ENCODE results near the gene USP7.

The USP7 gene

DNA sequence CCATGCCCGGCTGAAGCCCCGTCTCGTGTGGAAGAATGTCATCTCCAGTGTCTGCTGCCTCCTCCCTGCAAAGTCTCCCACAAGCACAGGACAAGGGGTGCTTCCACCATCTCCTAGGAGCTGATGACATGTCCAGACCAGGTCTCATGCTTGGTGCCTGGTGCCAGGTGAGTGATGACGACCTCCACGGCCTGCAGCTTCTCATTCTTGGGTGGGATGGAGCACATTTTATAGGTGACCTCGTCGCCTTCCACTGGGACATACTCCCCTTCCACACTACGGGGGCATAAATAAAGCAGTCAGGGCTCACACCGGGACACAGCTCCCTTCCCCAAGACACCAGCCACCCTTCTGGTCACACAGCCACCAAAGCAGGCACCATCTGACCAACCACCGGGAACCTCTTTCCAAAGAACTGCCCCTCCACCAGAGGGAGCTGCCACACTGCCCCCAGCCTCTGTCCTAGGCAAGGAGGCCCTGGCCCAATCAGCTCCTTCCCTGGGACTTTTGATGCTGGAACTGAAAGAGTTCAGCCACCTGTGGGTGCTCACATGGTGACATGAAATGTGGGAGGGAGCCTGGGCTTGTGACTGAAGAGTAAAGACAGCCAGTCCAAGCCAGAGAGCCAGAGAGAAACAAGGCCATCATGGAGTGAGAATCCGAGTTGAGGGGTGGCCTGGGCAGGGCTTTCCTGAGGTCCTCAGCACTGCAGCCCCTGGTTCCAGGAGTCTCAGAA is 108.5 kb downstream of the USP7 start:
- TF ChIP-seq CTCF (IDR thresholded peaks at IDR 0.05; ENCODE audit: control extremely low read depth, extremely low read depth, low read depth, missing control alignments) = no peak
- CTCF ChIA-PET = interaction anchor here (0.9 to 2.3 kb wide), 3 partner anchors 9 to 13 kb away, joined by 3 to 7 read pairs (median 6); partner anchors contain the start of gene CARHSP1
- DNase-seq (ENCODE audit: extremely low spot score) = no peak
- POLR2A ChIA-PET = no interaction called here

GRCh38 chr16:8854298-8854948 is 109.3 kb downstream of the USP7 start:
- ChIA-PET POLR2A (interaction anchor here (1.0 kb wide), 1 partner anchor 273 kb away, joined by 3 read pairs; no protein-coding TSS in a partner anchor), CTCF (interaction anchor here (1.6 to 2.3 kb wide), 4 partner anchors 10 to 33 kb away, joined by 6 to 8 read pairs (median 6); no protein-coding TSS in a partner anchor)

DNA sequence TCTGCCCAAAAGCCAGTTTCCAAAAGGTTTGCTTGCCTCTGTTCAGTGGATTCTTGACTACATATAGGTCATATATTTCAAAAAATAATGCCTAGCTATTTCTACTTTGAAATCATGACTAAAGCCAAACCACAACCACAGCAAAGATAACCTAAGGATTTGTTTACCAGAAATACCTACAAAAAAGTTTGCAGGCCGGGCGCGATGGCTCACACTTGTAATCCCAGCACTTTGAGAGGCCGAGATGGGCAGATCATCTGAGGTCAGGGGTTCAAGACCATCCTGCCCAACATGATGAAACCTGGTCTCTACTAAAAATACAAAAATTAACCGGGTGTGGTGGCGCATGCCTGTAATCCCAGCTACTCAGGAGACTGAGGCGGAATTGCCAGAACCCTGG is 110.1 kb downstream of the USP7 start:
- no peak for TF ChIP-seq CTCF (IDR thresholded peaks at IDR 0.05; ENCODE audit: control extremely low read depth, extremely low read depth, low read depth, missing control alignments)
- DNase-seq (ENCODE audit: extremely low spot score) = no peak
- CTCF ChIA-PET = interaction anchor here (1.8 to 2.3 kb wide), 3 partner anchors 13 to 32 kb away, joined by 6 to 8 read pairs (median 7); no protein-coding TSS in a partner anchor
- POLR2A ChIA-PET = interaction anchor here (1.0 kb wide), 1 partner anchor 274 kb away, joined by 3 read pairs; no protein-coding TSS in a partner anchor

More at GRCh38 chr16:8854298-8854948, 109.3 kb downstream of the USP7 start:
- no peak for DNase-seq (ENCODE audit: extremely low spot score)
- TF ChIP-seq CTCF (IDR thresholded peaks at IDR 0.05; ENCODE audit: control extremely low read depth, extremely low read depth, low read depth, missing control alignments) = no peak

DNA sequence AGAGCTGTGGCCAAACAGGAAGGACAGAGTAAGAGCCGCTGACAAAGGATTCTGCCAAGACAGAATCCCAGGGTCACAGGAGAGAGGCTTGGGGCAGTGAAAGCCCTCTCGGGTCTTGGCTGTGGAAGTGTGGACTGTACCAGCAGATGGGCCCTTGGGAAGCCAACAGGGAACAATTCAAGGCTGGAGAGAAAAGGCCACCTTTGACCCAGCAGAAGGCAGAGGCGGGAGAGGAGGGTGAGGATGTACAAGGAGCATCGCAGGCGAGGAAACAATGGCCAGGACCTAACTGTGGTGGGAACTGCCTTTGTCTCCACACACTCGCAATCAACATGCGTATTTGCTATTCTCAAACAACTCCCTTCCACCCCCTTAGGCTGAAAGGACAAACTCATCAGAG is 110.6 kb downstream of the USP7 start:
- DNase-seq (ENCODE audit: extremely low spot score) = no peak
- POLR2A ChIA-PET = no interaction called here
- TF ChIP-seq CTCF (IDR thresholded peaks at IDR 0.05; ENCODE audit: control extremely low read depth, extremely low read depth, low read depth, missing control alignments) = no peak
- CTCF ChIA-PET = interaction anchor here (1.8 to 2.3 kb wide), 3 partner anchors 13 to 31 kb away, joined by 6 to 8 read pairs (median 7); no protein-coding TSS in a partner anchor

GRCh38 chr16:8852534-8852933 is 111.2 kb downstream of the USP7 start:
- CTCF ChIA-PET = interaction anchor here (1.8 to 2.5 kb wide), 2 partner anchors 28 to 30 kb away, joined by 6 to 8 read pairs; no protein-coding TSS in a partner anchor
- no peak for DNase-seq (ENCODE audit: extremely low spot score)
- no peak for TF ChIP-seq CTCF (IDR thresholded peaks at IDR 0.05; ENCODE audit: control extremely low read depth, extremely low read depth, low read depth, missing control alignments)
- POLR2A ChIA-PET = no interaction called here

DNA sequence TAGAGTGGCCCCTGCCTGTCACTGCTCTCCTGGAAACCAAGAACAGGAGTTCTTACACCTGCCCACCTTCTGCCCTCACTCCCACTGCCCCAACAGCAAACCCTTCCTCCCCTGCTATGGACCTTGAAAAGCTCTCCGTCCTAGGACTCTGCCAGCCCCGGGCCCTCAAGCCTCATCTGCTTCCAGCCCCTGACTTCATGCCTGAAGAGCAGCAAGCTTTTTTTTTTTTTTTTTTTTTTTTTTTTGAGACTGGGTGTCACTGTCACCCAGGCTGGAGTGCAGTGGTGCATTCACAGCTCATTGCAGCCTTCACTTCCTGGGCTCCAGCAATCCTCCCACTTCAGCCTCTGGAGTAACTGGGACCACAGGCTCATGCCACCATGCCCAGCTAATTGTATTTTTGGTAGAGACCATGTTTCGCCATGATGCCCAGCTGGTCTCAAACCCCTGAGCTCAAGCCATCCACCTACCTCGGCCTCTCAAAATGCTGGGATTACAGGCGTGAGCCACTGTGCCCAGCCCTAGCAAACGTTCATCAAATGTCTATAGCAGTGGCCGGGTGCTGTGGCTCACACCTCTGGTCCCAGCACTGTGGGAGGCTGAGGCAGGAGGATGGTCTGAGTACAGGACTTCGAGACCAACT is 111.8 kb downstream of the USP7 start:
- POLR2A ChIA-PET = interaction anchor here (0.7 kb wide), 1 partner anchor 109 kb away, joined by 4 read pairs; no protein-coding TSS in a partner anchor
- no peak for TF ChIP-seq CTCF (IDR thresholded peaks at IDR 0.05; ENCODE audit: control extremely low read depth, extremely low read depth, low read depth, missing control alignments)
- no peak for DNase-seq (ENCODE audit: extremely low spot score)
- CTCF ChIA-PET = interaction anchor here (1.2 to 2.5 kb wide), 4 partner anchors 17 to 96 kb away, joined by 3 to 6 read pairs (median 3); partner anchors contain the start of gene CARHSP1

All from GM10248 (cell line).